ENCODE measurements around the gene CPSF6.

- TF ChIP-seq CTCF (IDR thresholded peaks at IDR 0.05), result no peak
- no peak for TF ChIP-seq POLR2A (IDR thresholded peaks at IDR 0.05)
Measured at GRCh38 chr12:69269736-69270135, 30.4 kb downstream of the CPSF6 start.
